Measurements from ENCODE around the gene CEP112. TPM values are rescaled to one million over a fixed set of nuclear protein-coding genes. Genes with fewer than 3 reads are reported as not detected.

Gene CEP112
- total RNA-seq, 1 experiment from 2014 or later, result 9.5 TPM

GRCh38 chr17:65868881-65869280 is 323.1 kb downstream of the CEP112 start:
- Histone ChIP-seq H3K36me3 (ENCODE audit: control insufficient read depth, insufficient read depth, low read length) (no peaks in the 10 kb centered on the region), H3K4me1 (ENCODE audit: control insufficient read depth, insufficient read depth, low read length) (no peaks in the 10 kb centered on the region), H3K27ac (ENCODE audit: low read length) (no peak overlapping the region), H3K4me3 (ENCODE audit: low read depth in 2 of 2, low read length in 2 of 2) (no peak overlapping the region), H3K9me3 (ENCODE audit: control insufficient read depth, insufficient read depth, low read depth, low read length) (no peaks in the 10 kb centered on the region), H3K27me3 (ENCODE audit: control insufficient read depth, insufficient read depth, low read length) (no peaks in the 10 kb centered on the region)
- no TSS peak for BruUV-seq (replicated peaks)
- DNase-seq (ENCODE audit: low read depth, low spot score), result no peak
- CTCF ChIA-PET, result no interaction called here
- POLR2A ChIA-PET, result interaction anchor here (0.6 kb wide), 1 partner anchor 535 kb away, joined by 3 read pairs; no protein-coding TSS in a partner anchor
- intact Hi-C loops (cut with micrococcal nuclease; ENCODE audit: unreplicated experiment) (no loop called here), in situ Hi-C loops (cut with HindIII; ENCODE audit: low pct_unique_long_range_greater_than_20kb, low sequenced_read_pairs) (no loop called here)
- no peak for ATAC-seq
- TF ChIP-seq SIN3A (IDR thresholded peaks at IDR 0.05; ENCODE audit: borderline replicate concordance, insufficient read depth, low read depth, low read length) (no peak), CTCF (IDR thresholded peaks at IDR 0.05) (no peak), TCF7L2 (IDR thresholded peaks at IDR 0.05; ENCODE audit: low read depth, low read length) (no peak), POLR2AphosphoS5 (IDR thresholded peaks at IDR 0.05; ENCODE audit: low read depth, low read length) (no peak), REST (IDR thresholded peaks at IDR 0.05; ENCODE audit: insufficient read depth in 1 of 2, low read depth in 2 of 2, low read length in 1 of 2) (no peak)

- DNase-seq (ENCODE audit: low read depth, low spot score) (no peak), ATAC-seq (no peak)
- no peak overlapping the region for H3K4me3 ChIP-seq (ENCODE audit: low read depth in 2 of 2, low read length in 2 of 2)
- in situ Hi-C loops (cut with HindIII; ENCODE audit: low pct_unique_long_range_greater_than_20kb, low sequenced_read_pairs) (no loop called here), intact Hi-C loops (cut with micrococcal nuclease; ENCODE audit: unreplicated experiment) (no loop called here)
- TF ChIP-seq REST (IDR thresholded peaks at IDR 0.05; ENCODE audit: insufficient read depth in 1 of 2, low read depth in 2 of 2, low read length in 1 of 2), result no peak
- TF ChIP-seq TCF7L2 (IDR thresholded peaks at IDR 0.05; ENCODE audit: low read depth, low read length), result no peak
- no peak for TF ChIP-seq SIN3A (IDR thresholded peaks at IDR 0.05; ENCODE audit: borderline replicate concordance, insufficient read depth, low read depth, low read length)
- no peak for TF ChIP-seq POLR2AphosphoS5 (IDR thresholded peaks at IDR 0.05; ENCODE audit: low read depth, low read length)
- no peaks in the 10 kb centered on the region for H3K36me3 ChIP-seq (ENCODE audit: control insufficient read depth, insufficient read depth, low read length)
- no peaks in the 10 kb centered on the region for H3K27me3 ChIP-seq (ENCODE audit: control insufficient read depth, insufficient read depth, low read length)
- ChIA-PET POLR2A (no interaction called here), CTCF (no interaction called here)
- H3K4me1 ChIP-seq (ENCODE audit: control insufficient read depth, insufficient read depth, low read length), result no peaks in the 10 kb centered on the region
- no peak overlapping the region for H3K27ac ChIP-seq (ENCODE audit: low read length)
- no TSS peak for BruUV-seq (replicated peaks)
- no peaks in the 10 kb centered on the region for H3K9me3 ChIP-seq (ENCODE audit: control insufficient read depth, insufficient read depth, low read depth, low read length)
Measured at GRCh38 chr17:65867014-65867413, 324.9 kb downstream of the CEP112 start.
